Measurements from ENCODE around the gene HELZ. TPM values are rescaled to one million over a fixed set of nuclear protein-coding genes. Genes with fewer than 3 reads are reported as not detected.
"Not testable (repeated sequence)": the region's sequence is repeated elsewhere in the genome, so short reads cannot be mapped to it uniquely, and the experiment has no call there.

HELZ gene
- total and polyA plus RNA-seq, 2 experiments from 2014 or later = 27.6 to 31.7 TPM

DNA sequence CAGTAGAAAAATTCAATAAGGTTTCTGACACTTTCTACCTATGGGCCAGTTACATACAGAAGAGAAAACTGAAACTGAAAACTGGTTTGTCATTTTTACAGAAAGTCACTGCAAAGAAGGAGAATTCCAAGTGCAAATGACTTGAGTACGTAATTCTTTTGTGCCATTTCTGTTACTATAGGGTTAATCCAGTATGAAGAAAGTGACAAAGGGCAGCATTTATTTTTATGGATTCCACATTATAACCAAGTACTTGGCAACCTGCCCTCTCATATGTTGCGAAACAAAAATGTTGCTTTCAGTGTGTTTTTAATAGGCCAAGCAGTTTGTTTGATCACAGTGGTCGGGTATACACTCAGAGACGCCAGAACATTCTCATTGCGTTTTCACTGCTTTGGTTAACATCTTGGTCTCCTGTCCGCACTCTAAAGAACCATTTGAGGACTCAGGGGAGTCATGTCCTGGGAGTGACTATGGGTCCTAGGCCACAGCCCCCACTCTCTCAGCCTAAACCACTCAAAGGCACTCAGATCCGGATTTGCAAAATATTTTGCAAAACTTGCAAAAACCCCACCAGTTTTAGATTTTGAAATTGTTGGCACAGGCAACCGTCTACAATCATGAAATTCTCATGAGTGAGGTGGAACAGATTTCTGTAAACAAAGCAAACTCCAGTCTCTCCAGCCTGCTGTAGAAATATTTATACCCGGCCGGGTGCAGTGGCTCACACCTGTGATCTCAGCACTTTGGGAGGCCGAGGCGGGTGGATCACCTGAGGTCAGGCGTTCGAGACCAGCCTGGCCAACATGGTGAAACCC is 15.4 kb upstream of the HELZ start:
- no peak overlapping the region for H3K4me3 ChIP-seq
- H3K27ac ChIP-seq = no peak overlapping the region
- DNase-seq (ENCODE audit: low read depth in 1 of 2, low spot score in 1 of 2) = peak in 1 of 2 donors; percentile 95
- no peaks in the 10 kb centered on the region for H3K4me1 ChIP-seq (ENCODE audit: low read depth)
- TF ChIP-seq, protein P1, sequence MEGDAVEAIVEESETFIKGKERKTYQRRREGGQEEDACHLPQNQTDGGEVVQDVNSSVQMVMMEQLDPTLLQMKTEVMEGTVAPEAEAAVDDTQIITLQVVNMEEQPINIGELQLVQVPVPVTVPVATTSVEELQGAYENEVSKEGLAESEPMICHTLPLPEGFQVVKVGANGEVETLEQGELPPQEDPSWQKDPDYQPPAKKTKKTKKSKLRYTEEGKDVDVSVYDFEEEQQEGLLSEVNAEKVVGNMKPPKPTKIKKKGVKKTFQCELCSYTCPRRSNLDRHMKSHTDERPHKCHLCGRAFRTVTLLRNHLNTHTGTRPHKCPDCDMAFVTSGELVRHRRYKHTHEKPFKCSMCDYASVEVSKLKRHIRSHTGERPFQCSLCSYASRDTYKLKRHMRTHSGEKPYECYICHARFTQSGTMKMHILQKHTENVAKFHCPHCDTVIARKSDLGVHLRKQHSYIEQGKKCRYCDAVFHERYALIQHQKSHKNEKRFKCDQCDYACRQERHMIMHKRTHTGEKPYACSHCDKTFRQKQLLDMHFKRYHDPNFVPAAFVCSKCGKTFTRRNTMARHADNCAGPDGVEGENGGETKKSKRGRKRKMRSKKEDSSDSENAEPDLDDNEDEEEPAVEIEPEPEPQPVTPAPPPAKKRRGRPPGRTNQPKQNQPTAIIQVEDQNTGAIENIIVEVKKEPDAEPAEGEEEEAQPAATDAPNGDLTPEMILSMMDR (IDR thresholded peaks at IDR 0.05; ENCODE audit: low read depth, low read length) = no peak
- H3K27me3 ChIP-seq = no peaks in the 10 kb centered on the region
- no peaks in the 10 kb centered on the region for H3K36me3 ChIP-seq
- no peaks in the 10 kb centered on the region for H3K9me3 ChIP-seq (ENCODE audit: low read depth)

DNA sequence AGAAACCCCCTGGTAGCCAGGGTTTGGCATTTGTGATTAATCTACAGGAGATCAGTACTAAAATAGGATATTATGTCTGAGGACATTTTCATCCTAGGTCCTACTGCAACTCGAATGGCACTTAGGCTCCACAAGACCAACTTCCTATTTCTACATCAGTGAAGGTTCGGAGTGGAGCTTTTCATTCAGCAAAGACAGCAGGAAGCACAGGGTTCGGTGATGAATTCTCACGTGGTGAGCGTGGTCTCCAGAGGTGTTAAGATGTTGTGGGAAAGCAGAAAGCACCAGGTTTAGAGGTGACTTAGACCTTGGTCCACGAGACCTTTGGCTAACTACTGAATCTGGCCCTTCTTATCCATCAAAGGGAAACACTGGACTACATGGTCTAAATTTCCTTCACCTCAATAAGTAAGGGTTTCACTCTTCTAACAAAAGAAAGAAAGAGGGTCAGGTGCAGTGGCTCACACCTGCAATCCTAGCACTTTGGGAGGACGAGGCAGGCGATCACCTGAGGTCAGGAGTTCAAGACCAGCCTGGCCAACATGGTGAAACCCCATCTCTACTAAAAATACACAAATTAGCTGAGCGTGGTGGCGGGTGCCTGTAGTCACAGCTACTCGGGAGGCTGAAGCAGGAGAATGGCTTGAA is 13.9 kb upstream of the HELZ start:
- Histone ChIP-seq H3K27ac (no peak overlapping the region), H3K9me3 (ENCODE audit: low read depth) (no peaks in the 10 kb centered on the region)

DNA sequence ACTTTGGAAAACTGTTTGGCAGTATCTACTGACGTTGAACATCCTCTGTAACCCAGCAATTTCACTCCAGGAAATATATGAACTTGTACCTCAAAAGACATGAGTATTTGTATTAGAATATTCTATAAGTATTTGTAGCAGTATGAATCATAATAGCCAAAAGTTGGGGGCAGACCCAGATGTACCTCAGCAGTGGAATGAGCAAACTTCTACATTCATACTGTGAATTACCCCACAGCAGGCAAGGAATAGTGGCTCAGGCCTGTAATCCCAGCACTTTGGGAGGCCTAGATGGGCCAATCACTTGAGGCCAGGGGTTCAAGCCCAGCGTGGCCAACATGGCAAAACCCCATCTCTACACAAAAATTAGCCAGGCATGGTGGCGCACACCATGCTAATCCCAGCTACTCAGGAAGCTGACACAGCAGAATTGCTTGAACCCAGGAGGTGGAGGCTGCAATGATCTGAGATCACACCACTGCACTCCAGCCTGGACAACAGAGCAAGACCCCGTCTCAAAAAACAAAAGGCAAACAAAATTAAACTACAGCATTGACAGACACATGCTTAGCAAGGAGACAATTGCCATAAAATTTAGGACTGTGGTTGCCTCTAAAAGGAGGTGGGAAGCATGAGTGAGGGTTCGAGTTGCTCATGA is 11.2 kb upstream of the HELZ start:
- Histone ChIP-seq H3K9me3 (ENCODE audit: low read depth) (no peaks in the 10 kb centered on the region), H3K4me1 (ENCODE audit: low read depth) (no peaks in the 10 kb centered on the region), H3K27ac (no peak overlapping the region), H3K4me3 (no peak overlapping the region), H3K27me3 (no peaks in the 10 kb centered on the region), H3K36me3 (no peaks in the 10 kb centered on the region)
- TF ChIP-seq, protein P1 (IDR thresholded peaks at IDR 0.05; ENCODE audit: low read depth, low read length) = no peak
- no peak for DNase-seq (ENCODE audit: low read depth in 1 of 2, low spot score in 1 of 2)

More for the DNA sequence above, 13.9 kb upstream of the HELZ start:
- DNase-seq (ENCODE audit: low read depth in 1 of 2, low spot score in 1 of 2) = no peak
- Histone ChIP-seq H3K27me3 (no peaks in the 10 kb centered on the region), H3K4me1 (ENCODE audit: low read depth) (no peaks in the 10 kb centered on the region), H3K4me3 (no peak overlapping the region), H3K36me3 (no peaks in the 10 kb centered on the region)
- TF ChIP-seq, protein P1 (IDR thresholded peaks at IDR 0.05; ENCODE audit: low read depth, low read length) = no peak

DNA sequence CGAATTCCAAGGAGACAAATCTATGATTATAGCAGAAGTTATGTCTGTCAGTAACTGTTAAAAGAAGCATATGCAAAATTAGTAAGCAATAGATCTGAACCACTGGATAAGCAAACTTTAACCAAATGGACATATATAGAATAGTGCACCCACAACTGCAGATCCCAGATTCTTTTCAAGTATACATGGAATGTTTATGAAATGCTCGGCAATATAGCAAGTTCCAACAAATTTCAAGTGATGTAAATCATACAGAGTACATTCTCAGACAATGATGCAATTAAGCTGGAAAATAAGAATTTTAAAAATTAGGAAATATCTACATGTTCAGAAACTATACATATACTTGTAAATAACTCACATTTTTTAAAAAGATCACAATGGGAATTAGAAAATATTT is 8.4 kb upstream of the HELZ start:
- Histone ChIP-seq H3K27me3 (no peaks in the 10 kb centered on the region), H3K36me3 (no peaks in the 10 kb centered on the region), H3K4me3 (no peak overlapping the region), H3K27ac (no peak overlapping the region), H3K9me3 (ENCODE audit: low read depth) (no peaks in the 10 kb centered on the region), H3K4me1 (ENCODE audit: low read depth) (no peaks in the 10 kb centered on the region)
- DNase-seq (ENCODE audit: low read depth in 1 of 2, low spot score in 1 of 2) = peak in 1 of 2 donors; percentile 55
- TF ChIP-seq, protein P1 (IDR thresholded peaks at IDR 0.05; ENCODE audit: low read depth, low read length) = no peak

DNA sequence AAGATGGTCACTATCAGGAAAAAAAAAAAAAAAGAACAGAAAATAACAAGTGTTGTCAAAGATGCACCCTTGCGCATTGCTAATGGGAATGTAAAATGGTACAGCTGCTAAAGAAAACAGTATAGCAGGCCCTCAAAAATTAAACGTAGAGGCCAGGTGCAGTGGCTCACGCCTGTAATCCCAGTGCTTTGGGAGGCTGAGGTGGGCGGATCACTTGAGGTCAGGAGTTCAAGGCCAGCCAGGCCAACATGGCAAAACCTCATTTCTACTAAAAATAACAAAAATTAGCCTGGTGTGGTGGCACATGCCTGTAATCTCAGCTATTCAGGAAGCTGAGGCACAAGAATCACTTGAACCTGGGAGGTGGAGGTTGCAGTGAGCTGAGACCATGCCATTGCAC is 6.6 kb upstream of the HELZ start:
- not testable (repeated sequence) for H3K27ac ChIP-seq; H3K36me3 ChIP-seq; H3K4me1 ChIP-seq (ENCODE audit: low read depth); H3K9me3 ChIP-seq (ENCODE audit: low read depth); H3K27me3 ChIP-seq; DNase-seq (ENCODE audit: low read depth in 1 of 2, low spot score in 1 of 2); H3K4me3 ChIP-seq

DNA sequence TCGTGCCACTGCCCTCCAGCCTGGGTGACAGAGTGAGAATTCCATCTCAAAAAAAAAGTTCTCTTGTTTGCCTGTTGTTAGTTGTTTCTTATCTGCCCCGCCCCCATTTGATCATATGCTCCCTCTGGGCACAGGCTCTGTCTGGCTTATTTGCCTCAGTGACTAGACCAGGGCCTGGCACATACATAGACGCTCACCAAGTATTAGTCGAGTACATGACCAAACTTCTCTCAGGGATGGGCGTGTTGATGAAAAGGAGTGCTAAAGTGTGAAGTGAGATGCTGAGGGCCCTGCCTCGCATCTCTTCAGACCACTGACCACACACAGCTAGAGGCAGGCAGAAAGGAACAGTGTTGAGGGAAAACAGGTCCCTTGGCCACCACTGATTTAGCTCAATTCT is 3.3 kb upstream of the HELZ start:
- TF ChIP-seq, protein P1 (IDR thresholded peaks at IDR 0.05; ENCODE audit: low read depth, low read length) = no peak
- H3K4me3 ChIP-seq = no peak overlapping the region
- H3K4me1 ChIP-seq (ENCODE audit: low read depth) = peaks cover 9% of the 10 kb centered on the region
- no peaks in the 10 kb centered on the region for H3K36me3 ChIP-seq
- DNase-seq (ENCODE audit: low read depth in 1 of 2, low spot score in 1 of 2) = no peak
- H3K27ac ChIP-seq = no peak overlapping the region
- H3K9me3 ChIP-seq (ENCODE audit: low read depth) = no peaks in the 10 kb centered on the region
- H3K27me3 ChIP-seq = no peaks in the 10 kb centered on the region
